Activated T-cell treated with anti-CD3 and anti-CD28 coated beads, Interleukin-2, amount 50 U/mL, for 4 hours (primary cell): ENCODE data around the gene PCDH12. TPM values are rescaled to one million over a fixed set of nuclear protein-coding genes. Genes with fewer than 3 reads are reported as not detected.

Source experiments
- ATAC-seq, 2 donors: fragments of 200-7000 bp; cut with Tn5 transposase; one replicate each; pipeline ENCODE4 v1.10.0; 2021
- DNase-seq: peaks from one replicate; pipeline ENCODE4 v3.0.0-alpha.2; 2020
- H3K27me3 Mint-ChIP-seq: one replicate; pipeline ENCODE4 v1.8.0; 2021; ENCODE audit warnings: low read depth, mixed read lengths
- H3K36me3 Mint-ChIP-seq: one replicate; pipeline ENCODE4 v1.8.0; 2022; ENCODE audit warnings: mixed read lengths; ENCODE audit not compliant: insufficient read depth
- H3K4me1 Mint-ChIP-seq: one replicate; pipeline ENCODE4 v1.8.0; 2021; ENCODE audit warnings: low read depth, mixed read lengths
- H3K4me3 Mint-ChIP-seq: one replicate; pipeline ENCODE4 v1.8.0; 2021; ENCODE audit warnings: mild to moderate bottlenecking, moderate library complexity, mixed read lengths
- H3K9me3 Mint-ChIP-seq: one replicate; pipeline ENCODE4 v1.8.0; 2021; ENCODE audit warnings: mixed read lengths
- total RNA-seq, 3 donors: library from RNA; stranded (reverse); gene quantifications; one replicate each; pipeline ENCODE4 v1.2.1, GENCODE V29; 2021

PCDH12 gene
- total RNA-seq, 3 donors from 2014 or later = 0.13 to 0.65 (median 0.24) TPM

DNA sequence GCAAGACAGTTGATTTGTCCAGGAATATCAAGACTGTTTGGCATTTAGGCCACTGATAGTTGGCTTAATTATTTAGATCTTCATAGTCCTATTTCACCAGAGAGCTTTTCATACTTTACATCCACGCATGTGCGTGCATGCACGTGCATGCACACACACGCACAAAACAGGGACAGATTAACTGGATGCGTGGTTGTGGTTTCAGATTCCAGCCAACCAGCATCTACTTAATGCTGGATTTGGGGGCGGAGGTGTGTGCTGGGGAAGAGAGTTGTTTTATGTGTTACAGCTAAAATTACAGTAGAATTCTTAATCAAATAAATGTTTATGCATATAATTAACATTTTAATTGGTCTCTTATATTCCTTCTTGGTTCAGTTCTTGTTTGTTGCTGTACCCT is 18.2 kb upstream of the PCDH12 start:
- ATAC-seq (no peak), DNase-seq (no peak)
- H3K36me3 Mint-ChIP-seq = peaks cover 38% of the 10 kb centered on the region
- H3K4me3 Mint-ChIP-seq = no peak overlapping the region
- H3K27me3 Mint-ChIP-seq = no peaks in the 10 kb centered on the region
- no peaks in the 10 kb centered on the region for H3K9me3 Mint-ChIP-seq
- H3K4me1 Mint-ChIP-seq = peaks cover 28% of the 10 kb centered on the region

DNA sequence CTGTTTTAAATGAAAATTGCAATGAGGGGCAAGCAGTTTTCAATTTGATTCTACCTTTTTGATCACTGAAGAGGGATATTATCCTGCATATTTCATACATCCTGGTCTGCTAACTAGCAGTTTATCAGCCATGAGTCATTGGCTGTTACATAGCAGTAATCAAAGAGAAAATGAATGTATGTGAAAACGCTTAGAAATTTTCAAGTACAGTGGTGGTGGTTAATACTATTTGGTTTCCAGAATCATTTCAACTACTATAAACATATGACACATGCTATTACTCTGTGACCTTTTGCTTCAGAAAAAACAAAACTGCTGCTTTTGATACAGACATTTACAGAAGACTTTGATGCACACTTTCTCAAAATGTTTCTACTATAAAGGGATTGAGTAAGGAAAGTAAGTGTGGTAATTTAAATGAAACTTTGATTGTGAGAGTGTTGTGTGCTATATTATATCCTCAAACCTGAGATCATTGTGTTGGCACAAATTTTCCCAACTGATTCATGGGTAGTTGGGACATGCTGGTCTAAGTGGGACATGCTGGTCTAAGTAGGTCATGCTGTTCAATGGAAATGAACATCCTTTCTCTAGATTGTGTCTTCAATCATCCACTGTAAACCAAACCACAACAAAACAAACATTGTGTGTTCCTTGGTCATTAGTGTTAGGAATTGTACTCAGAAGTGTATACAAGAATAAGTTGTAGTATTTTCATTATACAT is 16.0 kb upstream of the PCDH12 start:
- no peak for DNase-seq
- peaks cover 43% of the 10 kb centered on the region for H3K4me1 Mint-ChIP-seq
- no peaks in the 10 kb centered on the region for H3K9me3 Mint-ChIP-seq
- peak; percentile 12 to 22 for ATAC-seq
- no peaks in the 10 kb centered on the region for H3K27me3 Mint-ChIP-seq
- peak overlapping the region; percentile 20 for H3K4me3 Mint-ChIP-seq
- H3K36me3 Mint-ChIP-seq = peaks cover 27% of the 10 kb centered on the region

DNA sequence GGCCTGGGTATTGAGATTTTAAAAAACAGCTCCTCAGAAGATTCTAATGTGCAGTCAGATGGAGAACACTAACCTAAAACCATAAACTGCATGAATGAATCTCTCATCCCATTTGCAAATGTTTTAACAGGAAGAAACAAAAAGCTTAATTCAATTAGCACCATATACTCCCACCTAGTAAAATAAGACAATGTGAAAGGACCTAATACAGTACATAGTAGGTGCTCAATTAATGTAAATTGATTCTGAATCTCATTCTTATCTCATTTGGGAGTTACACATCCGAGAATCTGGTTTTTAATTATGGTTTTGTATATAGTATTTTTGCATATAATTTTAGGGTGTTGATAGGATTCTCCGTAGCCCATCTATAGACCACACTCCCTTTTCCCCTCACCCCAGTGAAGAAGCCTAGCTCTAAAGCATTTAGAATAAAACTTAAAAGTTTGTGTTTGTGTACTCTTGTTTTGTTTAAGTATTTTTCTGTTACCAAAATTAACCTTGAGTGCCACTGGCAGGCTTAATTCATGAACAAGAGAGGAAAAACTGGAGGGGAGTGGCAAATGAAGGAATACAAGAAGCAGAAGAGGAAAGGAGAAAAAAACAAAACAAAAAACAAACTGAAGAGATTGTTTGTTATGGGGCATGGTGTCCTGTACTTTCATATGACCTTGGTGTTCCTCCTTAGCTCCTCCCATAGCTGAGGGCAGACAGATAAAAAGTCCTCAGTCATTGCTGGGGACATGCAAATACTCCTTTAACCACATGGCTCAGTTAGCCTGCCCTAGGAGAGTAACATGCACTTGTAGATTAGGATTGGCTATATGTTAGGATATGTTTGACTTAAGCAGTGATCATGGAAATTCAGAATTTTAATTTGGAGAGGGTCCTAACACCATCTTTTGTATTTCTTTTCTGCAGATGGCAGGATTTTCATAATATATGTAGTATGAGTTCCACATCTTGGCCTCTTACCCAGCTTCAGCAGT is 12.1 kb upstream of the PCDH12 start:
- peak overlapping the region; percentile 93 for H3K4me3 Mint-ChIP-seq
- DNase-seq (no peak), ATAC-seq (no peak)
- no peaks in the 10 kb centered on the region for H3K9me3 Mint-ChIP-seq
- H3K4me1 Mint-ChIP-seq = peaks cover 42% of the 10 kb centered on the region
- peaks cover 15% of the 10 kb centered on the region for H3K36me3 Mint-ChIP-seq
- H3K27me3 Mint-ChIP-seq = no peaks in the 10 kb centered on the region

DNA sequence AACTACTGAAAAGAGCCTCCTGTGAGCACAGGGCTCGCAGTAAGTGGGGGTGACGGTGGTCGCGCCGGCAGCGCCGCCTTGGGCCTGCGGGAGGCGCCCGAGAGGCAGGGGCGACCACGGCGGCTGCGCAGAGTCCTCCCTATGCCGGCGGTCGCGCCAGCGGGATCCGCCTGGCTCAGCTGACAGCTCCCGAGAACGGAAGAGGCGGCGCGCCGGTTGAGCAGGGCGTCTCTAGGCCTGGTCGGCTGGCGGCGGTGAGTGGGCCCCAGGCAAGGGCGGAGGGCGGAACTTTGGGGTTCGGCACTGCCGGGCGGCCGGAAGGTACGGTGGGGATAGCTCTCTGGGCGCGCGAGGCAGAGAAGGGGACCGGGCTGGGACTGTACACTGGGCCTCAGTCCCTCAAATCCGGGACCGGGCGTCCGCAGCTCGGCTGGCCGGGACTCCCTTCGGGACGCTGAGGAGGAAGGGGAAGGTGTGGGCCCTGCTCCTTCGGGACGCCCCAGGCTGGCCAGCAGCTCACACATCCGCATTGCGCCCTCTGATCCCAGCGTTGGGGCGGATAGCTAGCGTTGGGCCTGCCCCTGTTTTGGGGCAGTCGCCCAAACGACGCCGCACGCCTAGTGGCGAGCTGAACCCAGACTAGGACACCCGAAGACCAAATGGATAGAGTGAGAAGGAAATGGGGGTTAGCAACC is 11.1 kb upstream of the PCDH12 start, which contains the start of gene RNF14:
TSS of gene RNF14 (plus strand) at position 192 of the 695 bp plus-strand sequence. CDS start 4,484 bp downstream, outside the sequence.
- Mint-ChIP-seq H3K4me3 (peak within 1 kb of the TSS; percentile 93), H3K4me1 (peaks cover 32% of the 10 kb centered on the region), H3K27me3 (no peaks in the 10 kb centered on the region), H3K9me3 (no peaks in the 10 kb centered on the region), H3K36me3 (peaks cover 5% of the 10 kb centered on the region)
- peak; percentile 98 for ATAC-seq
- DNase-seq = peak; percentile 88

DNA sequence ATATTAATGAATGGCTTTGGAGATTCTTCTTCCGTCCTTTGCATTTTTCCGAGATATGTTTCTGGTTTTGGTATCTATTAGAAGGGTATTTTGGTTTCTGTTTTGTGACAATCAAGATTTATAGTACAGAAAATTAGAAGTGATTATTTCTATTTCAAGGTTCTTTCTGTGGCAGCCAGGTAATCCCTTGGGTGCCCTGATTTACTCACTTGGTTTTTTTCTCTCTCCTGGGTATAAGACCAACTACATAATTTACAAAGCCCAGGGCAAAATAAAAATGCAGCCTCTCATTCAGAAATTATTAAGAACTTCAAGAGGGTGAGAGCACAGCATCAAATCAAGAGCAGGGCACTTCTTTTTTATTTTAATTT is 8.9 kb upstream of the PCDH12 start:
- Mint-ChIP-seq H3K9me3 (no peaks in the 10 kb centered on the region), H3K4me1 (peaks cover 26% of the 10 kb centered on the region), H3K4me3 (no peak overlapping the region), H3K27me3 (no peaks in the 10 kb centered on the region), H3K36me3 (no peaks in the 10 kb centered on the region)
- ATAC-seq (no peak), DNase-seq (no peak)

DNA sequence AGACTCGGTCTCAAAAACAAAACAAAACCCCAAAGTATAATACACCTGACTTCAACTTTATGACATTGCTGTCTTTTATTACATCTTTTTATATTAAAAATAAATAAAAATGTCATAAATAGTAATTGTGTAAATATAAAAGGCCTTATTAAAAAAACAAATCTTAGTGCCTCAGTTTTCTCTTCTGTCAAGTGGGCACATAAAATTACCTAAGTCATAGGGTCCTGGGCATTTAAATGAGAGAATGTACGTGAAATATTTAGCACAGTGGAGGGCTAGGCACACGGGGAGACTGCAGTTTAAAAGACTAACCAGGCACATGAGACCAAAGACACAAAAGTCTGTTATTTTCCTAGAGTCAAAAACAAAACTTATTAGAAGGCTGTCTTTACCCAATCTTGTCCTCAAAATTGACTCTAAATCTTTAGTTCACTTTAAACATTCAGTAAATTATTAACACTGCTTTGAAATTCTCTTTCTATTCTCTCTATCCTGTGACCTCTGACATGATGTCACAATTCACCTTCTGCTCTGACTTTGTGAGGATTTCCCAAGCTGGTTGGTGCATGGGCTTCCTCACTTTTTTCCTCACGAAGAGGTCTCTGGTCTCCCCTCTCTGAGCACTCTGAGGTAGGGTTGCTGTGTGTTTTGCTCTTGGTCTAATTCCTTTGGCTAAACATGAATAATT is 8.4 kb upstream of the PCDH12 start:
- no peaks in the 10 kb centered on the region for H3K36me3 Mint-ChIP-seq
- H3K27me3 Mint-ChIP-seq = no peaks in the 10 kb centered on the region
- ATAC-seq (no peak), DNase-seq (no peak)
- H3K4me1 Mint-ChIP-seq = peaks cover 27% of the 10 kb centered on the region
- H3K4me3 Mint-ChIP-seq = no peak overlapping the region
- no peaks in the 10 kb centered on the region for H3K9me3 Mint-ChIP-seq

DNA sequence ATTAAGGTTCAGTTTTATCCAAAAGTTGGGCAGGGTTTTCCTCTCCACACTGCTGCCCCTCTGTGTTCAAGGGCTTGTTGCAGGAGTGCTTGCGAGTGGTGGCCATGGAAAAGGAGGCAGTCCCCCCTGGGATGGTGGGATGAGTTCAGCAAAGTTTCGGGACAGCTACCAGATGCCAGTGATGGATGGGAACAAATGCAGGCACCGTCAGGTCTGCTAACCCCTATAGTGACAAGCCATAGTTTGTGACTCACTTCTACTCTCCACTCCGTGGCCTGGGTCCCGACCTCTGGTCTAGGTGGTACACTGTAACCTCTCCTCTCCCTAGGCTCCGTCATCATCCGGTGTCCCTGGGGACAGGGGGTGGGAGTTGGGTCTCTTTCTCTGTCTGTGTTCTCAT is 7.1 kb upstream of the PCDH12 start:
- ATAC-seq (no peak), DNase-seq (no peak)
- no peaks in the 10 kb centered on the region for H3K9me3 Mint-ChIP-seq
- H3K36me3 Mint-ChIP-seq = no peaks in the 10 kb centered on the region
- no peaks in the 10 kb centered on the region for H3K27me3 Mint-ChIP-seq
- peaks cover 31% of the 10 kb centered on the region for H3K4me1 Mint-ChIP-seq
- no peak overlapping the region for H3K4me3 Mint-ChIP-seq

DNA sequence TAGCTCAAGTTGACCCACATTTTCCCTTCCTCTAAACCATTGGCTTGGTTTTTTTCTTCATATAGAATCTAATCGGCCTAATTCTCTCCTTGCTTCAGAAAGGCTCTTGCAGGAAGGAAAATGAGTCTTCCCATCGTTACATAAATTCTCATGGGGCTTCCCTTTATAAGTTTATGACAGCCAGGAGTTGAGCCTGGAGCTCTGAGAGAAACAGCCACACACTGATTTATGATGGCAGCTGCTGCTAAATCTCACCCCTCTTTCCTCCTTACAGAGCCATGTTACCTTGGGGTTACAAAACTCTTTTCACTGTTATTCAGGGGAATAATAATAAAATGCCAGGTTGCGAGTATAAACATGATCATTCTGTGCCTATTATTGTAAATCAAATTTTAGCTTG is 5.7 kb upstream of the PCDH12 start:
- no peak for DNase-seq
- Mint-ChIP-seq H3K4me3 (no peak overlapping the region), H3K36me3 (no peaks in the 10 kb centered on the region), H3K27me3 (no peaks in the 10 kb centered on the region), H3K9me3 (no peaks in the 10 kb centered on the region), H3K4me1 (peaks cover 36% of the 10 kb centered on the region)
- ATAC-seq = no peak

DNA sequence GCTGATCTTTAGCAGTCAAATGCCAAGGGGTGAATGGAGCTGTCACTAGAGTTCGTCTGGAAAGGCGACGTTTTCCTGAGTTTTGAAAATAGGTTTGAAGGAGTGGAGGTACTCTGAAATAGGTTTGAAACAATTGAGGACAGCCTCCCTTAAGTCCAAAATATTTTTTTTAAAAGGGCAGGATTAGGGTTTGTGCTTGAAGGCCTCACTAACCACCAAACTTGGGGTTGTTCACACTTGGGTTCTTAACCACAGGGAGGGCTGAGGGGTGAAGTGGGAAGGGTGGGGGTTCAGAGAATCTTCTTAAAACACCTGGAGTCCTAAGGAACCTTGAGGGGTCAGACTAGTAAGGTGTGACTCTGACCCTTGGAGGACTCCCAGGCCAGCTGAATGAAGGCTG is 3.5 kb upstream of the PCDH12 start:
- Mint-ChIP-seq H3K9me3 (no peaks in the 10 kb centered on the region), H3K4me1 (peaks cover 43% of the 10 kb centered on the region), H3K27me3 (no peaks in the 10 kb centered on the region), H3K4me3 (no peak overlapping the region), H3K36me3 (no peaks in the 10 kb centered on the region)
- DNase-seq (no peak), ATAC-seq (no peak)

DNA sequence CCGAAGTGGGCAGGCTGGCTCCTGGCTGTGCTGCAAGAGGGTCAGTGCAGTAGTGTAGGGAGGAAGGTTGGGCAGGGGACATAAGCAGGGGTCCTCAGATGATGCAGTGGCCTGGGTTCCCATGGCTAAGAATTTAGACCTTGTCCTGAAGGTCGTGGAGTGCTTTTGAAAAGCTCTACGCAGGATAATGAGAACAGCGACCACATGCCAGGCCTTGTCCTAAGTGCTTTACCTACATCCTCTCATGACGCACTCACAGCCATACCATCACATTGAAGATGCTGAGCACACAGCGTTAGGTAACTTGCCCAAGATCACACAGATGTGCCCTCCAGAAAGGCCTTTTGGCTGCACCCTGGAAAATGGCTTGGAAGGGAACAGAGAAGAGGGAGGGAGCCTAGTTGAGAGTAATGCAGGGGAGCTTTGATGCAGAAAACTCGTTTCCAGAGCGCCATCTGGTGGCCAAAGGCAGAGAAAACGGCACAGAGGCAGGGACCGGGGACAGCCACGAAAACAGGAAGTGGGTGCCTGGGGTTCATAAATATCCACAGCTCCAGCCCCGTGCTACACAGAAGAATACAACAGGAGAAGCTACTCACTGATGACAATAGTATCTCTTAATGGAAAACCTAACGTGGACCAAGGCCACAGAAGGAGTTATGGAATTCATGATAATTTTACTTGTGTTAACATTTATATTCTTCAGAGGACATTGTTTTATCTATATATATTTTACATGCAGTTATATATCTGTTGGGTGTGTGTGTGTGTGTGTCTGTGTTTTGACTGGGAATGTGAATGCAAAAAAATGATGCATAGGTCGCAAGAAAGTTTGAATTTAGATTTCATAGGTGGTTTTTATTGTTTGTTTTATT is 2.7 kb upstream of the PCDH12 start:
- DNase-seq (peak; percentile 88), ATAC-seq (peak; percentile 94 to 95)
- H3K4me3 Mint-ChIP-seq = no peak overlapping the region
- H3K4me1 Mint-ChIP-seq = peaks cover 43% of the 10 kb centered on the region
- no peaks in the 10 kb centered on the region for H3K36me3 Mint-ChIP-seq
- no peaks in the 10 kb centered on the region for H3K27me3 Mint-ChIP-seq
- no peaks in the 10 kb centered on the region for H3K9me3 Mint-ChIP-seq

DNA sequence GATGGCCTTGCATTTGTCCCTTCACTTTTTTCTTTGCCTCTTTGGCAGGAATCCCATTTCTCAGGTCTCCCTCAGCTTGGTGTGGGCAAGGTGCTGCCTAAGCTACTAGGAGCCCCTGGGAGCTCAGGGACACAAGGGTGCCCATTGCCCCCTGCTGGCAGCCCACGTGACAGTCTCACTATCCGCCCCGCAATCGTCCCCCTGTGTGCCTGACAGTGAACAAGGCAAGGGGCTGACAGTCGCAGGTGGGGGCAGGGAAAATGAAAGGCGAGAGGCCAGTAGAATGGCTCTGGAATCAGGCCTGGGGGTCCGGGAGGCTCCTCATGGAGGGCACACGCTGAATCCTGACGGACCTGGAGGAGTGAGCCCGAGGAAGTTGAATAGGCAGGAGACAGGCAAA is 2.0 kb upstream of the PCDH12 start:
- H3K27me3 Mint-ChIP-seq = no peaks in the 10 kb centered on the region
- no peak overlapping the region for H3K4me3 Mint-ChIP-seq
- no peaks in the 10 kb centered on the region for H3K9me3 Mint-ChIP-seq
- H3K36me3 Mint-ChIP-seq = no peaks in the 10 kb centered on the region
- peak in 1 of 2 donors; percentile 31 for ATAC-seq
- no peak for DNase-seq
- H3K4me1 Mint-ChIP-seq = peaks cover 43% of the 10 kb centered on the region

DNA sequence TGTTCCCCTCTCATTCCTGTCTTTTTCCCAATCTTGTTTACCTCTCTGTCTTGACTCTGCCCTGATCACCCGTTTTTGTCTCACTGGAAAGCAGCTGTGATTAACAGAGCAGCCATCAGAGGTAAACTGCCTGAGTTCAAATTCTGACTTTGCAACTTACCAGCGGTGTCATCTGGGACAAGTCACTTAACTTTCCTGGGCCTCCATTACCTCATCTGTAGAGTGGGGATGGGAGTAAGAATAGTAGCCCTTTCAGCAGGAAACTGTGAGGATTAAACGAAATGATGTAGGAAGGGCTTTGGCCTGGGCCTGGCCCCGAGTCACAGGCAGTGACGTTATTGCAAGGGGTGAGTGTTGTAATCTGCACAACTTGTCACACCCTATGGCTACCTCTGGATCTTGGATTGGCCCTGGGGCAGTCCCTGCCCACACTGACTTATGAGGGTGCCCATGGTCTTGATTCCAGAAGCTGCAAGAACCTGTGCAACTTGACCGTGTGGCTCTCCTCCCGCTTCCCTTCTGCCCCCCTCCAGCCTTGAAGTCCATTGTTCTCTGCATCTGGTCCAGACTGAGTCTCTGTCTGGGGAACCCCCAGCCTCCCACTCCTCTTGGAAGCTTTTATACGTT is 657 bp upstream of the PCDH12 start:
- Mint-ChIP-seq H3K4me1 (peaks cover 43% of the 10 kb centered on the region), H3K4me3 (peak overlapping the region; percentile 63), H3K9me3 (no peaks in the 10 kb centered on the region), H3K36me3 (no peaks in the 10 kb centered on the region), H3K27me3 (no peaks in the 10 kb centered on the region)
- ATAC-seq (no peak), DNase-seq (no peak)
